T1000 (cell line): Measurements from ENCODE around the gene PPM1E.
"Not testable (repeated sequence)": the region's sequence is repeated elsewhere in the genome, so short reads cannot be mapped to it uniquely, and the experiment has no call there.

Source experiments
- DNase-seq: peaks from one replicate; lab custom pipeline; 2025; ENCODE audit warnings: mixed read lengths; lab: John Stamatoyannopoulos, UW

PPM1E gene

GRCh38 chr17:58779446-58779845 is 23.8 kb downstream of the PPM1E start:
- no peak for DNase-seq

DNA sequence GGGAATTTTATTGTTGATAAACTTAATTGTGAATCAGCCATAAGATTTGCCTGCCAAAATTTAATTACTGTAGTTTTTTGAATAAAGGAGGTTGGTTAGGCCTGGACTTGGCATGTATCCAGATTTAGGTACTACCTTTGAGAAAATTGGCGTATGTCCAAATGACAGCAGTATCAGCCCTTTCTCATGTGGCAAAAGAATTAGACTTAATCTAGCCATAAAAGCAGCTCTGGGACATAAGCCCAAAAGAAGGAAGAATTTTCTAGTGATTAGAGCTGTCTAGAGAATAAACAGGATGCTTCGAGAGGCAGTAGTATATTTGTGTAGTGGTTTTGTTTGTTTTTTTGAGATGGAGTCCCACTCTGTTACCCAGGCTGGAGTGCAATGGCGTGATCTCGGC is 27.7 kb downstream of the PPM1E start:
- no peak for DNase-seq

GRCh38 chr17:58785097-58785496 is 29.4 kb downstream of the PPM1E start:
- DNase-seq: no peak

GRCh38 chr17:58786586-58787295 is 31.1 kb downstream of the PPM1E start:
- no peak for DNase-seq

DNA sequence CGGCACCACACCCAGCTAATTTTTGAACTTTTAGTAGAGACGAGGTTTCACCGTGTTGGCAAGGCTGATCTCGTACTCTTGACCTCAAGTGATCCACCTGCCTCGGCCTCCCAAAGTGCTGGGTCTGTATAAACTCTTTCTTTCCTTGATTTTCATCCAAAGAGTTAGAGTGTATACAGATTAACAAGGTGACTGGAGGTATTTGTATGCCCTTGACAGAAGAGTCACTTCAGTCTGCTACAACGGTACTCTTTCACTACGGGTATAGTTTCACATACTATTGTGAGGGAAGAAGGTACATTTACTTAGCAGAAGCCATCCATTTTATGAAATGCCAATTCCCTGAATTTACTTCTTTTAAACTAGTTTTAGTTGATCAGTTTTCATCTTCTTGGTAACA is 32.5 kb downstream of the PPM1E start:
- no peak for DNase-seq

GRCh38 chr17:58789160-58789559 is 33.5 kb downstream of the PPM1E start:
- no peak for DNase-seq

DNA sequence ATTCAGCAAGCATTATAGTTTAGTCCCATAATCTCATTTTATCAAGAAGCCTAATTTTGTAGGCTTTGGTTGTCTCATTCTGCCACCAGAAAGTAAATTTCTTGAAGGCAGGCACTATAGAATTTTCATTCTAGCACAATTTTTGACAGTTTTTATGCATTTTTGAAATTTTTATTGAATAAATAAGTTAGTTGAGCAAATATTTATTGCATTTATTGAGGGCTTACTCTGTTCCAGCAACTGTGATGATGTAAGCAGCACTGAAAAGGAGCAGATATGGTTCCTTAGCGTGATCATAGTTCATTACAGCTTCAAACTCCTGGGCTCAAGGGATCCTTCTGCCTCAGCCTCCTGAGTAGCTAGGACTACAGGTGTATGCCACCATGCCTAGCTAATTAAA is 34.2 kb downstream of the PPM1E start:
- DNase-seq: no peak

DNA sequence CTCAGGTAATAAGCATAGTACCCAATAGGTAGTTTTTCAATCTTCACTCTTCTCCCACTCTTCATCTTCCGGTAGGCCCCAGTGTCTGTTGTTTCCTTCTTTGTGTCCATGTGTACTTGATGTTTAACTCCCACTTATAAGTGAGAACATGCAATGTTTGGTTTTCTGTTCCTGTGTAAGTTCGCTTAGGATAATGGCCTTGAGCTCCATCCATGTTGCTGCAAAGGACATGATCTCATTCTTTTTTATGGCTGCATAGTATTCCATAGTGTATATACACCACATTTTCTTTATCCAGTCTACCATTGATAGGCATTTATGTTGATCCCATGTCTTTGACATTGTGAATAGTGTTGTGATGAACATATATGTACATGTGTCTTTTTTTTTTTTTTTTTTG is 38.9 kb downstream of the PPM1E start:
- DNase-seq: not testable (repeated sequence)

GRCh38 chr17:58802188-58802587 is 46.5 kb downstream of the PPM1E start:
- no peak for DNase-seq

- DNase-seq: no peak
Observed at GRCh38 chr17:58806046-58806445, 50.4 kb downstream of the PPM1E start.

DNA sequence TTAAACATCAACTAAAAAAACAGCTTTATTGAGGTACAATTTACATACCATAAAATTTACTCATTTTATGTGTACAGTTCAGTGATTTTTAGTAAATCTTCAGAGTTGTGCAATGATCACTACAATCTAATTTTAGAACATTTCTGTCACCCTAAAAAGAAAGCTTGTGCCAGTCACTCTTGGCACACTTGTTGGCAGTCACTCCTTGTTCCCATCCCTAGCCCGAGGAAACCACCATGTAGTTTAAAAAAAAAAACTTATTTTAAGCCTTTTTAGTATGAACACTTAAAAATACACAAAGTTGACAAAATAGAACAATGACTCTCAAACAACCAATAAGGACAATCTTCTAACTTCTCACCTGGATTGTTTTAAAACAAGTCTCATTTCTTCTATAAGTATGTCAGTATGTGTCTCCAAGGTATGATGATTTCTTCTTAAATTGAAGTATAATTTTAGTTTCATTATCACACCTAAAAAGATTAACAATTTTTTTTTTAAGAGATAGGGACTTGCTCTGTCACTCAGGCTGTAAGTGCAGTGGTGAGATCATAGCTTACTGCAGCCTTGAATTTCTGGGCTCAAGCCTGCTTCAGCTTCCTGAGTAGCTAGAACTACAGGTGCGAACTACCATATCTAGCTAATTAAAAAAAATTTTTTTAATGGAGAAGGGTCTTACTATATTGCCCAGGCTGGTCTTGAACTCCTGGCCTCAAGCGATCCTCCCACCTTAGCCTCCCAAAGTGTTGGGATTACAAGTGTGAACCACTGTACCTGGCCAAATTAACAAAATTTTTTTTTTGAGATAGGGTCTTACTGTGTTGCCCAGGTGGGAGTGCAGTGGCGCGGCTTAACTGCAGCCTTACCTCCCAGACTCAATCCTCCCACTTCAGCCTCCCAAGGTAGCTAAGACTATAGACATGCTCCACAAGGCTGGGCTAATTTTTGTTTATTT is 53.2 kb downstream of the PPM1E start:
- DNase-seq: no peak

GRCh38 chr17:58809564-58809936 is 53.9 kb downstream of the PPM1E start:
- DNase-seq: no peak

- DNase-seq: no peak
Observed at GRCh38 chr17:58811290-58811689, 55.6 kb downstream of the PPM1E start.

GRCh38 chr17:58813712-58814111 is 58.1 kb downstream of the PPM1E start:
- no peak for DNase-seq

DNA sequence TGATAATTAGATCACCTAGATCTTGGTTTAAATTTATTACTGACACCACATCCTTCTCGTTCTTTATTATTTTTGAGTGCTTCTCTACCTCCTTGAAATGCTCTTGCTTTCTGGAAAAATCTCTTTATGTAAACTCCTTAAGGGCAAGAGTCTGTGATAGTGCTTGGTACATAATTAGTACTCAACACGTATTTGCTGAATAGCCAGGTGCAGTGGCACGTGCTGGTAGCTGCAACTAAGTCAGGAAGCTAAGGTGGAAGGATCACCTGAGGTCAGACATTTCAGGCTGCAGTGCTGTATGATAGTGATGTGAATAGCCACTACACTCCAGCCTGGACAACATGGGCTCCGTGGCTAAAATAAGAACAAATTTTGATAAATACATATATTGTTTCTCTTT is 63.0 kb downstream of the PPM1E start:
- DNase-seq: no peak

DNA sequence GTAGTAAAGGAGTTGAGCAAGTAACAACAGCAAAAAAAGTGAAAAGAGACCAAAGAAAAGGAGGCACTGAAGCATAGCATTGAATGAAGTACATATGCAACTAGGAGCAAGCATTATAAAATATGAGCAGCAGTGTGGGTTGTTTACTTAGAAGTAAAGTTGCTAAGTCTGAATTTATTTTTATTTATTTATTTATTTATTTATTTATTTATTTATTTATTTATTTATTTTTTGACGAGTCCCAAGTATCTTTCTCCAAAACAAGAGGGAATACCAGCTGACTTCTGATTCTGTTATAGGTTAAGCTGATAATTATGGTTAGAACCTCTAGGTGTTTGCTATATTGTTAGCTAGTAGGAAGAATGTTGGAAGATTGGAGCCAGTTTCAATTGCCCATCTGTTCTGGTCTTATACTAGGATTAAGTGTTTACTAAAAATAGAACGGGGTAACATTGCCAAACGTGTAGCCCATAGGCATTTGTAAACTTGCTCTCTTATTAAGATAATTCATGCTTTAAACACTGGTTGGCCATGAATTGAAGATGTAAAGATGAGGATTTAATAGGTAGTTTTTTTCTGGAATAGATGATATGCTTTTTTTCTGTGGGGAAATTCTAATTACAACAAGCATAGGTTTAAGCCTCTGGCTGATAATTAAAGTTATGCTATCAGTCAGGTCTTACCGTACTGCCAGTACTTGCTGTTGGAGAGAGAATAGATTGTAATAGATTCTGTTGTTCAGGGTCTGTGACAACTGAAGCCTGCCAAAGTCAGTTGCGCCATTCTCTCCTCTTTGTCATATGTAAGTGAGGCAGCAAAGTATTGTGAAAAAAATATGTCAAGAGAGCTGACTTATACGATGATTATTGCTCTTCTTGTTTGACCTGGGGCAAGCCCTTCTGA is 66.7 kb downstream of the PPM1E start:
- no peak for DNase-seq

DNA sequence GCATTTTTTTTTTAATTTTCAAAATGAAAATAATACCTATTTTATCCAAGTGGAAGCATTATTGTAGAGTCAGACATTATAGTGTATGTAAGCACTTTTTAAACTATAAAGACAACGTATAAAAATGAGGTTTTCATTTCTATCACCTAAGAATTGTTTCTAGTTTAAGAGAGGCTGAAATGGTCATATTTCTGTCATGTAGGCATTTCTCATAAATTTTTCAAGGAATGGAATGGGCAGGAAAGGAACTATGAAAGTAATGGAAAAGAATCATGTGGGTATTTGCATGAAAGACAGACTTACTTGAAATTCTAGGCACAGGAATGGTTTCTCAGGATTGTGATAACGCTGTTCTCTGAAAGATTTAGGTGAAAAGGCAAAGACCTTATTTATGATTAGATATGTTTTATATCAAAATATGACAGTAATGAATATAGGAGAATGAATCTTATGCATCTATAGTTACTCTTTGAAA is 67.4 kb downstream of the PPM1E start:
- no peak for DNase-seq

DNA sequence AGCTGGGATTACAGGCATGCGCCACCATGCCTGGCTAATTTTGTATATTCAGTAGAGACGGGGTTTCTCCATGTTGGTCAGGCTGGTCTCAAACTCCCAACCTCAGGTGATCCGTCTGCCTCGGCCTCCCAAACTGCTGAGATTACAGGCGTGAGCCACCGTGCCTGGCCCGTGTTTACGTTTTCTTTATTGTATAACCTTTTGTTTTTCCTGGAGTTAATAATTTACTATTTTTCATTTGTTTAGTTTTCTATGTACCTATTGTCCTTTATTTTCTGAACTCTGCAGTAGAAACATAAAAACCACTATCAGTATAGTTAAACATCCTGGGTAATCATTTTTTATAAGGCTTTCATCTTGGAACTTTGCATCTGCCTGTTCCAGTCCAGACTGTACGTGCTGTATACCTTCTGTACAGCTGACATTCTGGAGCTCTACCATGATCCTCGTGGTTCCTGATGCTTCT is 73.6 kb downstream of the PPM1E start:
- no peak for DNase-seq

- no peak for DNase-seq
Observed at GRCh38 chr17:58831780-58832179, 76.1 kb downstream of the PPM1E start.

DNA sequence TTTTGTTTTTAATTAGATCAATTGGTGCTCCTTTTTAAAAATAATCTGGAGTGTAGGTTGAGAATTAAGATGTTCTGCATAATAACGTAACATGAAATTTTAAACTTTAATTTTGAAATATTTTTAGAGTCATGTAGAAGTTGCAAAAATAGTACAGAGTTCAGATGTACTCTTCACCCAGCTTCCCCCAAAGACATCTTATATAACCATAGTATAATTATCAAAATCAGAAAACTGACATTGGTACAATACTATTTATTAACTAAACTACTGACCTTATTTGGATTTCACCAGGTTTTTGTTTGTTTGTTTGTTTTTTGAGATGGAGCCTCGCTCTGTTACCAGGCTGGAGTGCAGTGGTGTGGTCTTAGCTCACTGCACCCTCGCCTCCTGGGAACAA is 76.9 kb downstream of the PPM1E start:
- DNase-seq: no peak

DNA sequence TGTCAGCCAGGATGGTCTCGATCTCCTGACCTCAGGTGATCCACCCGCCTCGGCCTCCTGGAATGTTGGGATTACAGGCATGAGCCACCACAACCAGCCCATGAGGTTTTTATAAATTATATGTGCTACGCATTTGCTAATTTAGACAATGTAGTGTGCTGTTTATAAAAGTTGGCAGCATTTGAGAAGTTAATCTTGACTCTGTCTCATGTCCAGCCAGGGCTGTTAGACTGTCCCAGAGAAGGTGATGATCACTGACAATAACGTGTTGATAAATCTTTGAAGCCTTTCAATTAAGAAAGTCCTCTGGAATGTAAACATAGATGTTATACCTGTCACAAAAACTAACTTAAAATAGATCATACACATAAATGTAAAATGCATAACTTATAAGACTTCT is 82.0 kb downstream of the PPM1E start:
- DNase-seq: no peak
